HG02759 (cell line): Measurements from ENCODE around the gene TCF7.
"Not testable (repeated sequence)": the region's sequence is repeated elsewhere in the genome, so short reads cannot be mapped to it uniquely, and the experiment has no call there.

Experiments used
- ATAC-seq: cut with Tn5 transposase; IDR thresholded peaks from one replicate; pipeline ENCODE4 v1.9.1; 2021; ENCODE audit warnings: mild to moderate bottlenecking, moderate library complexity; ENCODE audit not compliant: unreplicated experiment

The TCF7 gene

DNA sequence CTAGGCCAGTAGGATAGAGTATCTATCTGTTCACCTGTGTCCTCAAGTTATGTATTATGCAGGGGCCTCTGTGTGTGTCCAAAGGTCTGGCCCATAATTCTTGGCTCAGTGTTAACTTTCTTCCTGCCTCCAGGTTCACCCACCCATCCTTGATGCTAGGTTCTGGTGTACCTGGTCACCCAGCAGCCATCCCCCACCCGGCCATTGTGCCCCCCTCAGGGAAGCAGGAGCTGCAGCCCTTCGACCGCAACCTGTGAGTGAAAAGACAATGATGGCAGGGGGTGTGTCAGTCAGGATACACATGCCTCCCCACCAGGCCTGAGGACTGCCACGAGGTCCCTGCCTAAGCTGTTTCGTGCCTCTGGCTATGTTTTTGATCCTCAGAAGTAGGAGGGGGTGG, 27.6 kb downstream of the TCF7 start:
- ATAC-seq: no peak

DNA sequence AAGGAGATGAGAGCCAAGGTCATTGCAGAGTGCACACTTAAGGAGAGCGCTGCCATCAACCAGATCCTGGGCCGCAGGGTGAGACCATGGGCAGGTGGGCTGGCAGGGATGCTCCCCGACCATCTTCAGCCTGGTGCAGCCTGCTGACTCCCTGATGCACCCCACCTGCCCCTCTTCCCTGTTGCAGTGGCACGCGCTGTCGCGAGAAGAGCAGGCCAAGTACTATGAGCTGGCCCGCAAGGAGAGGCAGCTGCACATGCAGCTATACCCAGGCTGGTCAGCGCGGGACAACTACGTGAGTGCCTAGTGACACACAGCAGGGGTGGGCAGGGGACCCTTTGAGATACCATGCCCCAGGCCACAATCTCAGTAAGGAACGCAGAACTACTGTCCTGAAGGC, 28.3 kb downstream of the TCF7 start:
- no peak for ATAC-seq

DNA sequence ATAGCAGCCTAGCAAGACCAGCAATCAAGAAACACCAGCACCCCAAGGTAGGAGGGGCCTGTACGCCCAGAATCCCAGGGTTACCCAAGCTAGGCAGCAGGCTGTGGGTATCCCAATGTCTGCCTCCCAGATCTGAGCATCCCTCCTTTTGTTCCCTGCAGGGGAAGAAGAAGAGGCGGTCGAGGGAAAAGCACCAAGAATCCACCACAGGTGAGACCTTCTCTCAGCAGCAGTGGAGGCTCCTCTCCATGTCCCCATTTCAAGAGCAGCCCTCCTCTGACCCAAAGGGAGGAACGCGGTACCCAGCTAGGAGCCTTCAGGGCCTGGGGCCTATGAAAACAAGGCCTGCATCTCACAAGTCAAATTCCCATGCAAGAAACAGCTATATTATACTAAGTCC, 28.9 kb downstream of the TCF7 start:
- ATAC-seq: no peak

DNA sequence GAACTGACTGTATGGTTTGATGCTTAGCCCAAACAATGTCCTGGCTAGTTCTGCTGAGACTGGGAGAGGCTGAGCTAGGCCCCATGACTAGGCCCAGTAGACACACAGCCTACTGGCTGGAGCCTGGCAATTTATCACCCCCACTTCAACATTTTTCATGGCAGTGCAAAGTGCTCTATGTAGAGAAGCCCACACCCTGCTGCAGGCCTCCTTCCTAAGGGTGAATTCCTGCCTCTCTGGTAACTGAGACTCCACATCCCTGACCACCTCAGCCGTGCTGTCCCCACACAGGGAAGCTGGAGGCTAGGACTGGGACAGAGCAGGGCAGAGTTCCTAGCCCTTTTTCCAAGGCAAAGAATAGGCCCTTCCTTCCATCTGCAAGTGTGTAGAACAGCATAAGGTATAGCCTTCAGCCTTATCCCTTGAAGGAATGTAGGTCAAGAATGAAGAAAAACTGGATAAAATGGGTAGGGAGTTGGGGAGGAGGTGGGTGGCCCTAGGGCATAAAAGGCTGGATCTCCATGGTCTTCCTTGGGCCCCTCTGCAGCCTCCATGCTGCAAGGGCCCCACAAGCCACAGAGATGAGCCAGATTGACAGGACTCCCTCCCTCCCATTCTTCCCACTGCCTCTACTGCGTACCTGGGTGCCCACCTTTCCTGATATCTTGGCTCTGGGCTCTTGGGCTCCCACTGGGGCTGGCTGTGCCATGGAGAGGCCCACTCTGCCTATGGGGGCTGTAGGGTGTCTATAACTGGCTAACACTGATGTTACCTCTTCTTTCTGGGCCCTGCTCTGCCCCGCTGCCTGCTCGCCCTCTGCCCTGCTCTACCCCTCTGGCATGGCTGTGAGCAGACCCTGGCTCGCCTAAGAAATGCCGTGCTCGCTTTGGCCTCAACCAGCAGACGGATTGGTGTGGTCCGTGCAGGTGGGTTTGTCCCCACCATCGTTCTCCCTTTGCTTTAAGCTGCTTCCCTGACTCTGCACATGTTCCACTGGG, 29.8 kb downstream of the TCF7 start:
- ATAC-seq: no peak

DNA sequence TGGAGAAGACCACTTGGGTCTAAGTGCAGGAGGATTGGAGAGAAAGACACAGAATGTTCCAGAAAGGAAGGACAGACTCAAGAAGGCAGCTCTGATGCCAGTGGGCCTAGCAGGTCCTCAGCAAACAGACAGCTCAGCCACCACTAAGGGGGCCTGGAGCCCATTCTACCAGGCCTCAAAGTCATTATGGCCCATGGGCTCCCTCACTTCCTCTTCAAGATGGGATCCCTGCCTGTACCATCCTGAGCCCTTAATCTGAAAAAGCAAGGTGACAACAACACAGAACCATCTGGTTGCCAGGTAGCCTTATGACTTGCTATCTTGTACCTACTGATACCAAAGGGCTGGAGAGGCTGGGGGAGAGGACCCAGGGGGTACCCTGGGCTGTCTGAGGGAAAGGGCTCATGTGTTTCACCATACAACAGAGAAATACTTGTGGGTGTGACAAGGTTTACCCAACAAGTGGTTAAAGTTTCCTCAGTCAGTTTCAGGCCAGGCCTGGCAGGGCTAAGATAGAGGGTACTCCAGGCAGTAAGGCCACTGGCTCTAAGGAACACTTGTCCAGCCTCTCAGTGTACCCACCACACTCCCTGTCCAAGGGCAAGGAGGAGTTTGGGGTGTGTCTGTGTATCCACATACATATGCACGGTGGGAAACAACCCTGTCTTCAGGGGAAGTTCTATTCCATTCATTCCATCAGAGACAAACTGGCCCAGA, 30.7 kb downstream of the TCF7 start:
- no peak for ATAC-seq

DNA sequence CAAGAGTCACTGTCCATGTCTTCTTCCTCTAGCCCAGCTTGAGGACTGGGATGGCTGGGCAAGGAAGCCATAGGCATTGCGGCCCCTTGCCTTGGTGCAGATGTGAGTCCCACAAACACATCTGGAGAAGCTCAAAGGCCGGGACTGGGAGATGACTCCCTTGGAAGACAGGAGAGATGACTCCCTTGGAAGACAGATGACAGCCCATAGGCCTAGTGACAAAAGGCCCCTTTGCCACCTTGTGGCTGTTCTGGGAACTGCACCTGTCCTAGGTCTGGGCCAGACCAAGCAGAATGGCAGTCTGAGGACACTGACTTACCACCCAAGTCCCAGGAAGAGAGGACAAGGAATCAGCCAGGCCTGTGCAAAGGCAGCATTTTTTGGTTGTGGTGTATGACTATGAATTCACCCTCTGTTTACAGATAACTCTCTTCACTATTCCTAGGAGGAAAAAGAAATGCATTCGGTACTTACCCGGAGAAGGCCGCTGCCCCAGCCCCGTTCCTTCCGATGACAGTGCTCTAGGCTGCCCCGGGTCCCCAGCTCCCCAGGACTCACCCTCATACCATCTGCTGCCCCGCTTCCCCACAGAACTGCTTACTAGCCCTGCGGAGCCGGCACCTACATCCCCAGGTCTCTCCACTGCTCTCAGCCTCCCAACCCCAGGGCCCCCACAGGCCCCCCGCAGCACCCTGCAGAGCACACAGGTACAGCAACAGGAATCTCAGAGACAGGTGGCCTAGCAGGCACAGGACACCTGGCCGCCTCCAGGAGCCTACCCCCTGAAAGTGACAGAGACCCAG, 31.5 kb downstream of the TCF7 start:
- peak; percentile 72 for ATAC-seq

DNA sequence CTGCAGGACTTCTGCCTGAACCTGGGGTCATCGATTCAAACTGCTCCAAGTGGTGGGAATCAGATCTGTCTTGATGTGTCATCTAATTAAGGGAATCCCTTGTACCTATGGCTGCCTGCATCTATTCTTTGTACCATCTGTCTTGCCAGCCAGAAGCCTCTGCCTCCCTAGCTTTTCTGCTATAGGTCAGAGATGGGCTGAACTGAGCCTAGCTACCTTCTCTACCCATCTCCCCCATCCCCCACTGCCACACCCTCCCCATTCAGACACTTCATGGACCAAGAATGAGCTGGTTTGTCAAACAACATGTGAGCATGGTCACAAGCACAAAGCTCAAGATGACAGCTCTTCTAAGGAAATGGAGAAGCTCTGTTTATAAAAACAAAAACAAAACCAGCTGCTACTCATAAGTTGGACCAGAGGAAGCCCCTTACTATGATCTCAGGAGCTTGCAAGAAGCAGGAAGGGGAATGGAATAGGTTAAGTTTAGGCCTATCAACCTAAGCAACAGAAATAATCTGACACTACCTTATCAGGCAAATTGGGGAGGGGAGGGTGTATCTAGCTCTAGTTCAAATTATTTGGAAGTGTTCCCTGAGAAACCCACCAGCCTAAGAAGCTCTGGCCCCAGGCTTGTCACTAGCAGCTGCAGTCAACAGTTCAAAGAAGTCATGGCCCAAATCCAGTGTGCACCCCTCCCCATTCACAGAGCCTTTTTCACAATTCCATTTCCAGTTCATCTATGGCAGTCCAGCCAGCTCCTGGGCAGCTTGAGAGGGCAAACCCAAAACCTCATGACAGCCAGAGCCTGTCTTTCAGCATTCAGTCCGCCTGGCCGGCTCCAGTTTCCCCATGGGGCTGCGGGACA, 32.4 kb downstream of the TCF7 start:
- no peak for ATAC-seq

DNA sequence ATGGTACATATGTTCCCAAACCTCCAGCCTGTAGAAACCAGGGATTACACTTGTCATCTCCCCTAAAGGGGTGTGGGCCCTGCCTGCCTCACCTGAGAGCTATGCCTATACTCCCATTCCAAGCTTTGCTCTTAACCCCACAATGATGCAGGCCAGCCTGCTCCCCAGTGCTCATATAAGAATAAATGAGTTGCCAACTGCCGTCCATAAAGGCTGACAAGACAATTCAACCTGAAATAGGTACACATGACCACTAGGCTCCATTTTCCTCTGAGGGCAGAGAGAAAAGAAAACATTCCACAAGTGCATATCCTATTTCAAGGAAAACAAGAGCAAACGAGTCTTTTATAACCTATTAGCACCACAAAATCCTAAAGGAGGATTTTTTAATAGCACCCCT, 33.8 kb downstream of the TCF7 start:
- ATAC-seq: no peak

DNA sequence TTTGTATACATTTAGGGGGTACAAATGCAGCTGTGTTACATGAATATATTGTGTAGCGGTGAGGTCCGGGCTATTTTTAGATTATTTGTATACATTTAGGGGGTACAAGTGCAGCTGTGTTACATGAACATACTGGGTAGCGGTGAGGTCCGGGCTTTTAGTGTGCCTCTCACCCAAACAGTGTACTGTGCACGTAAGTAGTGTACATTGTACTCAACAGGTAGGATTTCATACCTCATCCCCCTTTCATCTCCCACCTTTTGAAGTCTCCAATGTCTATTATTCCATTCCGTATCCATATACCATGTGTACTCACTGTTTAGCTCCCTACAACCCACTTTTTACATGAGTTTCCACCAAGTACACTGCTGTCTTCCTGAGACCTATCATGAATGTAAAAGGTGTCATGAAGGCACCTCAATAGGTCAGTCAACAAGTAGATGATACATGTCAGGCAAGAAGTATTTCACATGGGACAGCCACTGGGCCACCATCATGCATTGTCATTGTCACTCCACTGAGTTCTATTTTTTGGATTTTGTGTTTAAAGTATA, 34.6 kb downstream of the TCF7 start:
- ATAC-seq: no peak

DNA sequence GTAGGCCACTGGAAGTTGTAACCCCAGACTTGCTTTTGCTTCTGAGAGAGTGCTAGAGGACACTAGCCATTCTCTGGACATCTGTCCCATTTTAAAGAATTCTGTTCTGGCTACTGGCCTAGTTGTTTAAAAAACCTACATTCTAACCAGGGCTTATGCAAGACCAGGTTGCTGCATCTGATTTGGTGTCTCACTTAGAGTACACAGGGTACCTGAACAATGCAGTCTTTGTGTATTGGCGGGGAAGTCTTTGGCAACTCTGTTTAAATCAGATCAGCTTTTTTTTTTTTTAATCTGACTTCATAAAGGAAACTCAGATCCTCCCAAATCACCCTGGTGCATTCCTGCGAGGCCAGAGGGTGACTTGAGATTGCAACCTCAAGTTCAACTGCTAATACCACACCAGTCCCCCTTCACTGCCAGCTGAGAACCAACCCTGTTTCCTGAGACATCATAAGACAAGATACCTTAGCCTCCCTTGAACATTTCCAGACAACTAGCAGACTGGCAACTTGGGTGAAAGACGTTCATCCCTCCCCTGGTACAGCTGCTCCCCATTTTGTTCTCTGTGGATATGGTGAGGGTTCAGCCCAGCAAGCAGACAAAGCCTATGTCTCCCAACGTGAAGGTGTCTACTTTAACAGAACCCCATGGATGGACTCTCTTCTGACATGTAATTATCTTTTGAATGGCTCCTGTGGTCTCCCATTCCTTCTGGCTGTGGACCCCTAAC, 35.3 kb downstream of the TCF7 start:
- no peak for ATAC-seq

DNA sequence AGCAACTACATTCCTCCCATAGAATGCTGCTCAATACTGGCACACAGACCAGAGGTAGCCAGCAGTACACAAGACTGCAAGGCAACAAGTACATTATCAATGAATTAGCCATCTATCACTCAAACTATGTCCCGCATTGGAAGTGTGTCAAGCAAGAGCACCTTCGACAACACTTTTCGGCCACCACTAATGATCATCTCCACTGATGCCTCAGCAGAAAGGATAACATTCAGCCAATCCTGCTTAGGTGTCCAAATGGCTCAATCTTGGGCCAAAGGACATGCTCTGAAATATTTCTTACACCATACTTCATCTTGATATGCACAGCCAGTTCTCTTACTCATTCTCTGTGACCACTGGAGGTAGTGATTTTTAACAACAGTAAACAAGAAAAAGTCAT, 37.2 kb downstream of the TCF7 start:
- no peak for ATAC-seq

DNA sequence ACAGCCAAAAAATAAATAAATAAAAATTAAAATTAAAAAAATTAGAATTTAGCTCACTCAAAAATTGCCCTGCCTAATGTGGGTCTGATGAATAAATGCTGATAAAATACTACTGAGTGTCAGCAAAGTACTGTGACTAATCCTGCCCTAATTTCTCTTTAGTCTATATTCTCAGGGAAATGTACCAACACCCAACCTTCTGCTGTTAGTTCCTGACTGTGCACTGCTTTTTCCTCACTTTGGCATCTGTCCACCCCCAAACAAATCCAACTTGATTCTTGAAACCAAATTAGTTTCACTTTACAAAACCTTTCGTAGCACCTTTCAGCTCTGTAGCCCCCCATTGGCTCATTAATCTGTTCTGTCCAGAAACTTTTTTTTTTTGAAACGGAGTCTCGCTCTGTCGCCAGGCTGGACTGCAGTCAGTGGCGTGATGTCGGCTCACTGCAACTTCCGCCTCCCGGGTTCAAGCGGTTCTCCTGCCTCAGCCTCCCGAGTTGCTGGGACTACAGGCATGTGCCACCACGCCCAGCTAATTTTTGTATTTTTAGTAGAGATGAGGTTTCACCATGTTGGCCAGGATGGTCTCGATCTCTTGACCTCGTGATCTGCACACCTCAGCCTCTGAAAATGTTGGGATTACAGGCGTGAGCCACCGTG, 37.8 kb downstream of the TCF7 start:
- not testable (repeated sequence) for ATAC-seq

DNA sequence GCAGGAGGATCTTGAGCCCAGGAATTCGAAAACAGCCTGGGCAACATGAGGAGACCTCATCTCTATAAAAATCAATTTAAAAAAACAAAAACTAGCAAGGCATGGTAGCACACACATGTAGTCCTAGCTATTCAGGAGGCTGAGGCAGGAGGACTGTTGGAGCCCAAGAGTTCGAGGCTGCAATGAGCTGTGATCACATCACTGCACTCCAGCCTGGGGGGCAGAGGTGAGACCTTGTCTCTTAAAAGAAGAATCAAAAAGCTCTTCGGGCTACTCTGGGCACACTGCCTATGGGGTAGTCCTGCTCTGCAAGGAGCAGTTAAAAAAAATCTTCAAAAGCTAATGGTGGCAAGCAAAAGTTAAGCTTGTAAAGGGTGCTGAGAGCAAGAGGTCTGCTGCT, 38.8 kb downstream of the TCF7 start:
- no peak for ATAC-seq

DNA sequence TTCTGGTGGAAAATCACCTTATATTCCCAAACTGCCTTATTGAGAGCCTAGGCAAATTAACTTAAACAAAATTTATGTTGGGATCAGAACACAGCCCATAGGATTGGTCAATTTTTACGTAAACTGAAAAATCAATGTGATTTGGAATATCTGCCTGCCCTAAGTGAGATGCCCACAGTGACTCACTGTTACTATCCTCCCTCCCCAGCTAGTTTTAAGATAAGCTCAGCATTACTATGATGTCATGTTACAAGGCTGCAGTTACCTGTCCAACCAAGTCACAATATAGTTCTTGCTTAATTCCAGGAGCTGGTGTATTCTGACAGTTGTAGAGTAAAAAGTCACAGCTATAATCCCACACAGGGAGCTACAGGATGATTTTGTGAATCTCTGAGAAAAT, 39.2 kb downstream of the TCF7 start:
- no peak for ATAC-seq

DNA sequence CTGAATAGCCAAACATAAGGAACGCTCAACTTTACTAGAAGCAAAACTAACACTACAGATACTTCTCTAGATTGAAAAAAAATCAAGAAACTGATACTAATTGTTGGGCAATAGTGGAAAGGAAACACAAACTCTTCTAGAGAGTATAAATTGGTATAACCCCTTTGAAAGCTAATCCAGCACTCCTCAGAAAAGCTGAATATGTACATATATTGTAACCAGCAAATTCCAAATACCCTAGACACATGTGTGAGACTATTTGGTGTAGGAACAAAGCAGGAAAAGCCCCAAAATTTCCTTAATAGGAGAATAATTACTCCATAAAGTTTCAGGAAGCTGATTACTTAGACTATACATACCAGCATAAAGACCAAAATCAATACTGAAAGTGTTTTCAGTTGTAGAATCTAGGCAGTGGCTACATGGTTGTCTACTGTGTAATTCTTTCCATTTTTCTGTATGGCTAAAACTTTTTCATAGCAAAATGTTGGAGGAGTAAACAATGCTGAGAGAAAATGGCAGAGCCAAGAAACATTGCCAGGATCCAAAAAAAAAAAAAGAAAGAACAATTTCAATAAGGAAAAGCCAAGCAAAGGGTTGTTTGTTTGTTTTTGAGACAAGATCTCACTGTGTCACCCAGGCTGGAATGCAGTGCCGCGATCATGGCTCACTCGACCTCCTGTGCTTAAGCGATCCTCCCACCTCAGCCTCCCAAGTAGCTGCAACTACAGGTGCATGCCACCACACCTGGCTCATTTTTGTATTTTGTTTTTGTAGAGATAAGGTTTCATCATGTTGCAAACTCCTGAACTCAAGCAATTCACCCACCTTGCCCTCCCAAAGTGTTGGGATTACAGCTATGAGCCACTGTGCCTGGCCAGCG, 47.3 kb downstream of the TCF7 start:
- no peak for ATAC-seq

DNA sequence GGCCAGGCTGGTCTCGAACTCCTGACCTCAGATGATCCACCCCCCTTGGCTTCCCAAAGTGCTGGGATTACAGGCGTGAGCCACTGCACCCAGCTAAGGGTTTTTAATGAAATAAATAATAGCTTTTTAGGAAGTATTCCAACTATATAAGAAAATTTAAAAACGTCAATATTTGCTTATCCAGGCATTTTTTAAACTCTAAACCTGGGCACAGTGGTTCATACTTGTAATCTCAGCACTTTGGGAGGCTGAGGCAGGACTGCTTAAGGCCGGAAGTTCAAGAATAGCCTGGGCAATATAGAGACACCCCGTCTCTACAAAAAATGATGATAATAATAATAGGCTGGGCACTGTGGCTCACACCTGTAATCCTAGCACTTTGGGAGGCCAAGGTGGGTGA, 48.1 kb downstream of the TCF7 start:
- no peak for ATAC-seq

DNA sequence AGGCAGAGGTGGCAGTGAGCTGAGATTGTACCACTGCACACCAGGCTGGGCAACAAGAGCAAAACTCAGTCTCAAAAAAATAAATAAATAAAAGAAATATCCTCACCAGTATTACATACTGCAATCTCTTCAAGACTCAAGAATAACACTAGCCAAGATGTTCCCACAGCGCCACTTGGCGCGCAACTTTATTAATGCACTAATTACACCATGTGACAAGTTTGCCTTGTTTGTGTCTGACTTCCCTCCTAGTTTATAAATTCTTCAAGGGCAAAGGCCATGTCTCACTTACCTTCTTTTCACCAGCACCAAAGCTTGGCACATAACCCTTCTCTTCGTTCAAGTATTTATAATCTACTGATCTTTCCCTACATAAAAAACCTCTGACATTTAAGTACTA, 57.5 kb downstream of the TCF7 start:
- ATAC-seq: no peak
